ENCODE data around the gene GSTT4.
"Not testable (repeated sequence)": the region's sequence is repeated elsewhere in the genome, so short reads cannot be mapped to it uniquely, and the experiment has no call there.

GRCh38 chr22:24043465-24043864, 38.2 kb upstream of the GSTT4 start:
- TF ChIP-seq, protein P1, sequence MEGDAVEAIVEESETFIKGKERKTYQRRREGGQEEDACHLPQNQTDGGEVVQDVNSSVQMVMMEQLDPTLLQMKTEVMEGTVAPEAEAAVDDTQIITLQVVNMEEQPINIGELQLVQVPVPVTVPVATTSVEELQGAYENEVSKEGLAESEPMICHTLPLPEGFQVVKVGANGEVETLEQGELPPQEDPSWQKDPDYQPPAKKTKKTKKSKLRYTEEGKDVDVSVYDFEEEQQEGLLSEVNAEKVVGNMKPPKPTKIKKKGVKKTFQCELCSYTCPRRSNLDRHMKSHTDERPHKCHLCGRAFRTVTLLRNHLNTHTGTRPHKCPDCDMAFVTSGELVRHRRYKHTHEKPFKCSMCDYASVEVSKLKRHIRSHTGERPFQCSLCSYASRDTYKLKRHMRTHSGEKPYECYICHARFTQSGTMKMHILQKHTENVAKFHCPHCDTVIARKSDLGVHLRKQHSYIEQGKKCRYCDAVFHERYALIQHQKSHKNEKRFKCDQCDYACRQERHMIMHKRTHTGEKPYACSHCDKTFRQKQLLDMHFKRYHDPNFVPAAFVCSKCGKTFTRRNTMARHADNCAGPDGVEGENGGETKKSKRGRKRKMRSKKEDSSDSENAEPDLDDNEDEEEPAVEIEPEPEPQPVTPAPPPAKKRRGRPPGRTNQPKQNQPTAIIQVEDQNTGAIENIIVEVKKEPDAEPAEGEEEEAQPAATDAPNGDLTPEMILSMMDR (conservative IDR thresholded peaks at IDR 0.05) = not testable (repeated sequence)
- not testable (repeated sequence) for TF ChIP-seq ZFX (IDR thresholded peaks at IDR 0.05)
